GM19438 (cell line): Measurements from ENCODE around the gene FRS3.
A peak's percentile ranks its signal among the peaks of the same experiment; 100 is the strongest.

Source experiments
- ATAC-seq: cut with Tn5 transposase; IDR thresholded peaks from one replicate; pipeline ENCODE4 v1.9.1; 2021; ENCODE audit warnings: low read depth; ENCODE audit not compliant: unreplicated experiment

FRS3 gene

DNA sequence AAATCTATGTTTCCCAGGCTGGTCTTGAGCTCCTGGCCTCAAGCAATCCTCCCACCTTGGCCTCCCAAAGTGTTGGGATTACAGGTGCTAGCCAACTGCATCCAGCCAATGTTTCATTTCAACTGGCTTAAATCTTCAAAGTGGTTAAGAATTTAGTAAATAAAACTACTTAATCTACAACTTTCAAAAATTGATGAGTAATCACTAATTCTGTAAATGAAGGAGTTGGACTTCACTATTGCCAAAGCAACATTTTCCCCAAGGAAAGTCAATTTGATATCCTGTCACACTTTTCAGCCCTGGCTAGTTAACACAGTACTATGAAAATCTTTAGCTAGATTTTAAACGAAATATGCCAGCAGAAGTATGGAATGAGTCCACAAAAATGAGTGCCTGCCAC lies 11.6 kb upstream of the FRS3 start:
- ATAC-seq, result no peak

DNA sequence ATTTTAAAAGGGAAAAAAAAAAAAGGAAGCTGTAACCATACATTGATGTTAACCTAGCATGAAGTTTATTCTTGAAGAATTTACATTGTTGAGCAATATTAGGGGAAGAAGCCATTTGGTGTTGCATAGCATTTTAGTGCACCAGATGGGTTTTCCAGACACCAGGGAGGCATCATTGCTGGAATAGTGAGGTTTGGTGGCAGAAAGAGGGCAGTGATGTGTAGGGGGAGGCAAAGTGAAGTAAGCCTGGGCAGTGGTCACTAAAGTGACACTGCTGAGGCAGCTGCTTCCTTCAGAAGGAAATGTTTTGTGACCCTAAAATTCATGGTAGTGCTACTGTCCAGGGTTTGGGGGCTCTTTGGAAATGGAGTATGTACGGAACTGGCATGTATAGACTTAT lies 10.3 kb upstream of the FRS3 start:
- no peak for ATAC-seq

DNA sequence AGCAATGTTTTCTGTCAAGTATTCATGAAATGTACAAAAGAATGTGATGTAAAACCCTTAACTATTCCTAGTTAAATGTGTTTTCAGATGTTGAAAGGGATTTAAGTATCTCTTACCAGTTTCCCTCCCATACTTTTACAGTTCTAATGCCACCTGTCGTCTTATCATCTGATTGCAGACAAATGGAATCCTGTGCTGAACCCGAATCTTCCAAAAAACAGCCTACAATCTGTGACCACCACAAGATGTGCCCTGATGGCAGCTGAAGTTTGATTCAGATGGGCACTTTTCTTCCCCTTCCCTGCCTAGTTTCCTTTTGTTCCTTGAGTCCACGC lies 9.7 kb upstream of the FRS3 start:
- ATAC-seq, result no peak

DNA sequence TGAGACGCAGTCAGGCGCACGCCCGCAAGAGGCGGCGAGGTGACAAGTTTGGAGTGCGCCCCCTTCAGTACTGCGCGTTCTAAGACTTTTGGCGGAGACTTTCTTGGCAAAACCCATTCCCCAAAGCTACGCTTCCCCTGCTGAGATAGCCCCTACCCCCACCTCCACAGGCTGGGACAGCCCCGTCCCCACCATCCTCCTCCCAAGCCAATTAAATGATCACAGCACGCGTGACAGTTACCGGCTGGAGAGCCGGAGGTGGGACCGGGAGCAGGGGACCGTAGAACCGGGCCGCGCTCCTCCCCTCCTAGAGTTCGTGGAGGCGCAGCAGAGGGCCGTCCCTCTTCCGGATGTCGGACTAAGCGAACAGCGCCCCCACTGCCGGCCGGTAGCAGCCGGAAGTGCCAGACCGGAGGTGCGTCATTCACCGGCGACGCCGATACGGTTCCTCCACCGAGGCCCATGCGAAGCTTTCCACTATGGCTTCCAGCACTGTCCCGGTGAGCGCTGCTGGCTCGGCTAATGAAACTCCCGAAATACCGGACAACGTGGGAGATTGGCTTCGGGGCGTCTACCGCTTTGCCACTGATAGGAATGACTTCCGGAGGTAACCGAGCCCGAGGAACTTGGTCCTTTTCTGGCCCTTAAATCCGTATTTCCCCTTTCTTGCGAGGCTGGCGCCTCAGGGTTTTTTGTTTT lies 7.7 kb upstream of the FRS3 start, which contains the start of gene TOMM6:
TOMM6 (plus strand) TSS at position 476 of the 699 bp plus-strand sequence; CDS start at position 480, 4 bp downstream.
- ATAC-seq, result peak; percentile 77

DNA sequence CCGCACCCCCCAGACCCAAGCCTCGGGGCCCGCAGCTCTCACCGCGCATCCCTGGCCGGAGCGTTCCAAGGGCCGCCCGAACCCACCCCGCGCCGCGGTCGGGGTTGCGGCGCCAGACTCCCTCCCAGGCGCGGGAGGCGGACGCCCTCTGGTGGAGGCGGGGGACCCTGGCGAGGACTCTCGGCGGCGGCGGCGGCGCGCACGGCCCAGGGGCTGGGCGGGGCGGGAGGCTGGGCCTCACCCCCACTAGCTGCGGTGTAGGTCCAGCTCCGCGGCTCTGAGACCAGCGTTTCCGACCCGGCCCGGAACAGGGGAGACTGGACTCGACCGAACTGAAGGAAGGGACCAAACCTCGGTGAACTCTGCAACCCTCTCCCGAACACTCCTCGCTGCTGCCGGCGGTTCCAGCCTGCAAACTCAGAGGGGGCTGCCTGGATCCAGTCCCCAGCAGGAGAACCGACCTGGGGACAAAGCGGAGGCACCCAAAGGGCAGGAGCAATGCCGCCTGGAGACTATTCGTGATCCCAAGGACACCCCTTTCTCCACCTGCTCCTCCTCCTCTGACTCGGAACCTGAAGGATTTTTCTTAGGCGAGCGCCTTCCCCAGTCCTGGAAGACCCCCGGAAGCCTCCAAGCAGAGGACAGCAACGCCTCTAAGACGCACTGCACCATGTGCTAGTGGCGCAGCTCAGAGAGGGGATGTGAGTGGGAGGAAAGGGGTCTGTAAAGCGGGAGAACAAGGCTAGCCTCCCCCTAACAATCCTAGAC lies 6.9 kb upstream of the FRS3 start:
- ATAC-seq, result peak; percentile 52

DNA sequence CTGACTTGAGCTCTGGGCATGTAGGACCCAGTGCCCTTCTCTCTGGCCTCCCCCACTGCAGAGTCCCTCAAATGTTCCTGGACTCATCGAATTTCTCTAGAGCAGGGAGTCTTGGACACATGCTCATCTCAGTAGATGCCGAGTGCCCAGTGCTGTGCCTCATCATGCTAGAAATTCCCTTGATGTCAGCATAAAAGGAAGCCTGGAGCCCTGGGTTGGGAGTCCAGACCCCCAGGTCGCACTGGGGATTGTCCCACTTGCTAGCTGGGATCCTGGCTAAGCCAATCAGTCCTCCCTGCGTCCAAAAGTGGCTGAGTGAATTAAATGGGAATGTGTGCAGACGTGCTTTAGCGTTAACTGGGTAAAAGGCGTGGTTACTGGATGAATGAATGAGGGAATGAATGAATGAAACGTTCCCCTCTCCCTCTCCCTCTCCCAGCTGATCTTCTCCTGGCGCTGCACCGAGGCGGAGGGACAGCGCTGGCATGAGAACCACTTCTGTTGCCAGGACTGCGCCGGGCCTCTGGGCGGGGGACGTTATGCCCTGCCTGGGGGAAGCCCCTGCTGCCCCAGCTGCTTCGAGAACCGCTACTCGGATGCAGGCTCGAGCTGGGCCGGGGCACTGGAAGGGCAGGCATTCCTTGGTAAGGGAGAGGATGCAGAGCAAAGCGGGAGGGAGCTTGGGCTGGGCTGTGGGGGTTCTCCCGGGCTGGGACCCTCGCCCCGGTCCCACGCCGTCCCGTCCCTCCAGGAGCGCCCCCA lies 6.2 kb upstream of the FRS3 start:
- no peak for ATAC-seq

DNA sequence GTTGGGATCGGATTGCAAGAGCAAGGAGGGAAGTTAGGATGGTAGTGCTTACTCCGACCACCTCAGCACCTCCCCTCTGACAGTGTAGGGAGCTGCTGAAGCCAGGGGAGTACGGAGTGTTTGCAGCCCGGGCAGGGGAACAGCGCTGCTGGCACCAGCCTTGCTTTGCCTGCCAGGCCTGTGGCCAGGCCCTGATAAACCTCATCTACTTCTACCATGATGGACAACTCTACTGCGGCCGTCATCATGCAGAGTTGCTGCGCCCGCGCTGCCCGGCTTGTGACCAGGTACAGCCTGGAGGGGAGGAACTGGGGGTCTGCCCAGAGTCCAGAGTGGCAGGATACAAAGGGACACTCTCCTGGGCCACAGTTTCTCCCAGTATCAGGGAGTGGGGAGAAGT lies 5.6 kb upstream of the FRS3 start:
- ATAC-seq, result no peak

DNA sequence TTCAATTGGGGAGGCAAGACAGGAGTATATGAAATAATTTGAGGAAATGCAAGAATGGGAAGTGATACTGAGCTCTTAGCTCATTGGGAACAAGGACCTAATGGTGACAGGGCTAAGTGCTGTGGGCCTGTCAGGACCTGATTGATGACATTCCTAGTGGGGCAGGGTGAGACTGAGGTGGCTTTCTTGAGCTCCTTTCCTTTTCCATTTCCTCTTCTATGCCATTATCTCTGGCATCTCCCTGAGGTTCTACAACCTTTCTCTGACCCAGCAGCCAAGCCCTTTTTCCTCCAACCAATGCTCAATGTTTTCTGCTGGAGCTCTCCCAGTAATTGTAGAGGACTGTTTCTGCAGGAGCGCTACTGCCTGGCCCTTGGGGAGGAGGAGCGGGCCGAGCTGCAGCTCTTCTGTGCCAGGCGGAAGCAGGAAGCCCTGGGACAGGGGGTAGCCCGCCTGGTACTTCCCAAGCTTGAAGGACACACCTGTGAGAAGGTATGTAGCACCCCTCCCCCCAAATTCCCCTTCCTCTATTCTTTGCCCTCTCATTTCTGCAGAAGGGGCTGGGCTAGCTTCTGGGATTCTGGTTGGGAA lies 5.0 kb upstream of the FRS3 start:
- no peak for ATAC-seq

DNA sequence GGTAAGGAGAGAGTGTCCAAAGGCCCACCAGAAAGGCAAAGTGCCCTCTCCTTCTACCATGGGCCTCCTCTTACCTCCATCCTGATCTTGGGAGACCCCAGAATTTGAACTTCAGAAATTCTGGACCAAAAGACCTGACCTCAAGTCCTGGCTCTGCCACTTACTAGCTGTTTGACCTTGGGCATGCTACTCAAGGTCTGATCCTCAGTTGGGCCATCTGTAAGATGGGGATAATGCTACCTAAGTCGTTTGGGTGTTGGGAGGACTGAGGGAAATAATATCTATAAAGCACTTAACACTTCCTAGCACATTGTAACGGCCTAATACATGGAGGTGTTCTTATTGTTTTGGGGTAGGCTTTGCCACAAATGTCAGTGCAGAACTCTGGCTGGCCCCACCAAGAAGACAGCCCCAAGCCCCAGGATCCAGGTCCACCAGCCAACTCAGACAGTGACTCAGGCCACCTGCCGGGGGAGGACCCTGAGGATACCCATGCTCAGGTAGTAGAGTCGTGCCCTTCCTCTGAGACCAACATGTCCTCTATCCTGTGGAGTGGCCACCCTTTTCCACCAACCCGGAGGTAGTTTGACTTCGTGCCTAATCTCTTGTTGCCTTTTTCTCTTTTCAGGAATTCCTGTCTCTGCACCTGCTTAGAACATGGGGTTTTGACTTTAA lies 3.5 kb upstream of the FRS3 start:
- no peak for ATAC-seq

DNA sequence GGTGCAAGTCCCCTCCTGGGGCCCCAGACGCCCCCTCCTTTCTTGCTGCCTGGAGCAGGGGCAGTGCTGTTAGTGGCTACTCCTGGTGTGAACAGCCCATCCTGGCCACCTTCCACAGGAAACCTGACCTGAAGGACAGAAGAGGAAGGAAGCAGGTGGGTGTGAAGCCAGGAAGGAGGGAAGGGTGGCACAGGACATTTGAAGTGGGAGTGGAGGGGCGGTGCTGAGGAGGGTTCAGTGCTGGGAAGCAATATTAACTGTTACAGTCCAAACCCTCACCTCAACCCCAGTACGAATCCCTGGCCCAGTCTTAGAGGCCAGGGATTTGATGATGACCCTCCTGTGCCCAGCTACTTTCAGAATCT lies 1.6 kb upstream of the FRS3 start:
- ATAC-seq, result no peak

DNA sequence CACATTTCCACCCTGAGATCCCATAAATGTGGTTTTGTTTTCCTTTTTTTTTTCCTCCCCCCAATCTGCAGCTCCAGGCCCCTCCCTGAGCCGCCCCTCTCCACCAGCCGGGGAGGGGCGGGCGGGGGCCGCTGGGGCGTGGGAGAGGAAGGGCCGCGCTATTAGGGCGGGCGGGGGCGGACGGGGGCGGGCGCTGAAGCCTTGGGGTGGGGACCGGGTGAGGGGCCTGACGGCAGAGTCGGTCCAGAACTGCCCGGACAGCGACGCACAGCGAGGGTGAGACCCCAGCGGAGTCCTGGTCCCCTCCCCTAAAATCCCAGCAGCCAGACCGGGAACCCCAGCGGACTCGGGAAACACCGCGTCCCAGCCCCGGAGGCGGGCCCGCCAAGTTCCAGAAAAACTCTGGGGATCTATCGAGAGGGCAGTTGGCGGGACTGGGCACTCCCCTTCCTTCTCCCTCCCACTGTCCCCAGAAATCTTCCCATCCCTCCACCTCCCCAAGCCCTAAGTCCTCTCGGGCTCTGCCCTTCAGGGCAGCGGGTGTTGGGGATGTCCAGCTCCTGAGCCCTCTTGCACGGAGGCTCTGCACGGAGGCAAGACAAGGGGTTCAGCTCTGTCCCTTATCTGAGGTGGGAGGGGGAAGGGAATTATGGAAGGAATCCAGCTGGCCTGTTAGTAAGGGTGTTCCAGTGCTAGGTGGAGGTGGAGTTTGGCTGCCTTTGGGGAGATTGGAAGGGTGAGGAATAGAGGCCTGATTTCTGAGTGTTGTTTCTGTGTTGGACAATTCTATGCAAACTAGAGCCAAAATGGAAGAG lies 1.1 kb upstream of the FRS3 start, which contains the start of gene PRICKLE4:
PRICKLE4 (plus strand) TSS at position 232 of the 815 bp plus-strand sequence. CDS start 2,692 bp downstream, outside the sequence.
- no peak for ATAC-seq

DNA sequence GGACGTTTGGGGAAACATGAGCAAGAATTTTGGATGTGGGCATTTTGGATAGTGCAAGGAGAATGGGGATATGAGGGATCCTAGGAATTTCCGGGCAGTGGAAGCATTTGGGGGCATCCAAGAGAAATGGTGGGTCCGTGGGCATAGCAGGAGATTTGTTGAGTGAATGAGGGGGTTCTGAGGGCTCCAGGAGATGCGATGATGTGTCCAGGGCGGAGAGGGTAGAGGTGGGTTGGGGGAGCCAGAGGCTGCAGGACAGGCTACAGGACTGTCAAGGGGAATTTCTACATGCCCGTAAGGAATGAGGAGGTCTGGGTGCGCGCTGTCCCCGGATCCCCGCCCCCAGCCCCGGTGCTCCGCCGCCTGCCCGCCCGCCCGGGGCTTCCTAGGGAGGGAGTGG lies 364 bp downstream of the FRS3 start:
- ATAC-seq, result peak; percentile 2

DNA sequence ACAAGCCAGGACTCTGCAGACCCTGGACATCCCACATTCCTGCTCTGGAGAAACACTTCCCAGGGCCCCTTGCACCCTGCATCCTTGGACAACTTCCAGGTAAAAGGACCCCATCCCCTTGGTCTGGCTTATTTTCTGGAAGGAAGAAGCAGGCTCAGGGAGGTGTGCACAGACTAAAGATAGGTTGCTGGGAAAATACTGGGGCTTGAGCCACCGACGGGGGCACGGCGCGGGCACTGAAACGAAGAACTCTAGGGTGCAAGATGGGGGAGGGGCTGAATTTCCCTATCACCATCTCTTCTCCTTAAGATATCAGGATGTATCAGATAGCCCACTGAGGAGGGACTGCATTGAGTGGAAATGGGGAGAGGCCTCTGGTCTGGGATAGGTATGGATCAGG lies 805 bp downstream of the FRS3 start:
- no peak for ATAC-seq

DNA sequence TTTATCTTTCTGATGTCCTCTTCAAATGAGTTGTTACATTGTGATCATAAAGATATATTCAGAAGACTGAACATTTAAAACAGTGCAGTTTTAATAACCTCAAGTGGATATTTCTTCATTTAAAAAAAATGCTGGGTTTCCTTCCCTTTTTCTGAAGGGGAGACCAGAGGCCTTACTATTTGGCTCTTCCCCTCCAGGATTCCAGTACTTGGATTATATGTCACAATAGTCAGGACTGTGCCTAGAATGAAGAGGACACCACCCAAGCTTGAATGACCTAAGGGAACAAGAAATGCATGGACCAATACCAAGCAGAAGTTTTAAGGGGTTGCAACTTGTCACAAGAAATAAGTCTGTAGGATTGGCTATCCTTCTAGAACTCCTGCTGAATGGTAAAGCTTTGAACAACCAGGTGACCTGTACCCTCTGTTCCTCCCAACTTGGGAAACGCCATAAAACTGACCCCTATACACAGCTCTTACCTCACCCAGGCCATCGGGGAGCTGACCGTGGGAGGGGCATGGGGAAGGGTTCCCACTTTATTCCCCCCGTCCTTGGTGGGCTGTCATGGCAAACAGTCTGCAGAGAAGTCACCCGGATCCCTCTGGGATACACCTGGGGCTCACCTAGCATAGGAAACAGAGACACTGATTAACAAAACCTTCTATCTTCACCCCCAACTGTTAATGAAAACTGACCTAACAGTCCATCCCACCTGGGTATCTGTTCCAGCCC lies 2.0 kb downstream of the FRS3 start:
- no peak for ATAC-seq

DNA sequence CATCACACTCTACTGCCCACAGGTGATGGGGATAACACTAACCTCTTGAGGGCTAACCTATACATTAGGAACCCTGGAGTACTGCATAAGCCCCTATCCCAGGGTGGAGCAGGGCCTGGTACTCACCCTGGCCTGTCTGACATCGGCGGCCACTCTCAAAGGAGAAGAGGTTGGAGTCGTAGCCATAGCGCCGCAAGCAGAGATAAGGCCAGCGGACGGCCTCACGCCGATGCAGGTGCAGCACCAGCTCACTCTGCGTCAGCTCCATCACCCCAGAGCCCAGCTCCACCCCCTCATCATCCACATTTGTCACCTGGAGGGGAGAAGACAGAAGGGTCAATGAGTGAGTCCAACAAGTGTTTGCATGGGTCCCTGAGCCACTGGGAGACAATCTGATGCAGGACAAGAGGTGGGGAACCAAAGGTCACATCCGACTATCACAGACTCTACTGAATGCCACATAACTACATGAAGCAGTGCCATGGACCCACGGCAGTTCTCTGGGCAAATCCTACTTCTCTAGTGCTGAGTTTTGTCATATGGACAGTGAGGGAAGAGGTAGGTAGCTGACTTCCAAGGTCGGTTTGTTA lies 4.3 kb downstream of the FRS3 start:
- ATAC-seq, result no peak

DNA sequence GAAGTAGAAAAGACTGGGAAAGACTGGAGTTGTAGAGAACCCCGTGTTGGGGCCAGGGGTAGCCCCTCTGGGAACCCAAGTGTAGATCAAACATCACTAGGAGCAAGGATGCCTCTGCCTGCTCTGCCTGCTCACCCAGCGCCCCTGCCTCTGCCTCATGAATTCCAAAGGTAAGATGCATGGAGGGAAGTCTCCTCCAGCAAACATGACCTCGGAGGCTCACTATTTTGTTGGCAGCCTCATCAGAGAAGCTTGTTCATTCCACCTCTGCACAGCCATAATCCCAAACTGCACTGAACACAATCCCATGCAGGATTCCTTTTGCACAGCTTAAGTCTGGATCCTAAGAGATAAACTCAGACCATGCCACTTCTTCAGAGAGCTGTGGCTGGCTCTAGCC lies 4.9 kb downstream of the FRS3 start:
- ATAC-seq, result no peak

DNA sequence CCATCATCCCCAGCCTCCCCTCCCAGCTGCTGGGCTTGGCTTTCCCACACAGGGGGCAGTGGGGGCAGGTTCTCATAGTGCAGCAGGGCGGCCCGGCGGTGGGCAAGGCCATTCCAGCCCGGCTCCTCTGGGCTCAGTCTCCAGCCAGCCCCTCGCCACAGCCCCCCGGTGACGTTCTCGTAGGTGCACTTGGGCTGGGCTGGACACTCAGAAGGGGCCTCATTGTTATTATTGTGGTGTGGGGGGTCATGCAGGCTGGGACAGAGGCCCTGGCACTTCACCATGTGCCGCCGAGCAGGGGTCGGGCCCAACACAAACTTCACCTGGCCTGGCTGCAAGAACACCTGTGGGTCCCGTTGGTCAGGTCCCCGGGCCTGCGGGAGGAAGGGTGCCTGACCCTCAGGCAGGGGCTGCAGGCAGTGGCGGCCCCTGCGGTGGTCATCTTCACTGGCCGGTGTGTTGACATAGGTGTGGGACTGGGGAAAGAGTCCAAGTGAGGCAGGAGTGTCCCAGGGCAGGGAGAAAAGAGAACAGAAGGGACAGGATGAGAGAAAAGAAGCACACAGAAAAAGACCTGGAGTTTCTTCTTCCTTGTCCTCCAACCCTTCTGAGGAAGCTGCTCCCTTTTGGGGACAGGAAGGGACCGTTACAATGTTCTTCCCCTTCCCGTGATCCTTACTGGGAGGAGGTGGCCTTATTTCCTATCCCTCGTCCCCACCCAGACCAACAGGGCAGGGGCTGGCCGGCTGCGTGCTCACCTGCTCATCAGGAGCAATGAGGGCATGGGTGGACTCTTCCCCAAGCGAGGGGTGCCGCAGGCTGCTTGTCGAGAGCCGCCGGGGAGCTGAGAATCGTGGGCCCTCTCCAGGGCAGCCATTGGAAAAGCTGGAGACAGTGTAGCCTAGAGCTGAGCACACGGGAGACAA lies 8.4 kb downstream of the FRS3 start:
- ATAC-seq, result no peak
